K562 (cell line): ENCODE measurements around the gene NAP1L1. TPM values are rescaled to one million over a fixed set of nuclear protein-coding genes. Genes with fewer than 3 reads are reported as not detected.
A peak's percentile ranks its signal among the peaks of the same experiment; 100 is the strongest.

ENCODE experiments used
- ATAC-seq: fragments of 200-7000 bp; cut with Tn5 transposase; 3 replicates; pipeline ENCODE4 v1.9.1; 2020; ENCODE audit warnings: moderate library complexity
- BruUV-seq: library from RNA; stranded (reverse); fragments of 400-500 nt; replicated peaks from 2 replicates; lab custom pipeline; 2021; lab: Mats Ljungman, UMichigan
- CTCF ChIA-PET: fragments of 300-600 bp; formaldehyde crosslinking; extraction: SDS; loops from one replicate; lab custom pipeline; 2021; ENCODE audit warnings: low intra/inter-chr PET ratio; lab: Yijun Ruan, JAX
- POLR2A ChIA-PET: fragments of 300-600, 350-650 bp; sonication (Branson Sonifier 250); formaldehyde crosslinking; extraction: SDS; loops from one replicate; lab custom pipeline; 2021; ENCODE audit warnings: antibody characterized with exemption, inconsistent platforms; lab: Yijun Ruan, JAX
- DNase-seq, 4 experiments: peaks; one replicate each; pipeline versions ENCODE4 v3.0.0 to v3.0.0-alpha.2; 2011 to 2018; ENCODE audit warnings: low spot score in 3 of 4, mixed read lengths in 3 of 4; ENCODE audit errors: extremely low read depth in 1 of 4
- FAIRE-seq: peaks from 2 replicates; lab custom pipeline; 2011; peaks lifted over from hg19 to GRCh38; lab: Jason Lieb, UNC
- H2AFZ ChIP-seq: 2 replicates; pipeline ENCODE4 v1.6.0; 2011; ENCODE audit warnings: low read depth, low read length, control low read depth, inconsistent platforms
- H3K27ac ChIP-seq: fragments of 200-600 bp; 3 replicates; pipeline ENCODE4 v1.8.0; 2011; ENCODE audit warnings: low read depth, mild to moderate bottlenecking, control low read depth, inconsistent platforms, low read length, moderate library complexity, mixed read lengths; ENCODE audit errors: extremely low read depth
- H3K27me3 ChIP-seq, 2 experiments: fragments of 300-600 bp in 1 of 2; 2 replicates in 1 of 2; 3 replicates in 1 of 2; pipeline versions ENCODE4 v1.6.0 to v1.8.0; 2011; ENCODE audit warnings: inconsistent platforms in 2 of 2, low read length in 2 of 2, mild to moderate bottlenecking in 1 of 2, mixed read lengths in 1 of 2, moderate library complexity in 1 of 2; ENCODE audit not compliant: control insufficient read depth in 2 of 2, insufficient read depth in 2 of 2
- H3K36me3 ChIP-seq: fragments of 300-600 bp; 3 replicates; pipeline ENCODE4 v1.8.0; 2011; ENCODE audit warnings: mild to moderate bottlenecking, low read length, inconsistent platforms; ENCODE audit not compliant: control insufficient read depth, insufficient read depth
- H3K4me1 ChIP-seq, 2 experiments: fragments of 200-600 bp in 1 of 2; replicated peaks in 1 of 2; 2 replicates in 1 of 2; 3 replicates in 1 of 2; pipeline versions ENCODE4 v1.5.1 to v1.8.0; 2011; ENCODE audit warnings: inconsistent platforms in 2 of 2, low read length in 2 of 2, mild to moderate bottlenecking in 1 of 2, mixed read lengths in 1 of 2, moderate library complexity in 1 of 2; ENCODE audit not compliant: control insufficient read depth in 2 of 2, insufficient read depth in 2 of 2
- H3K4me2 ChIP-seq: 2 replicates; pipeline ENCODE4 v1.6.1; 2011; ENCODE audit warnings: low read length, control low read depth, inconsistent platforms, mixed read lengths; ENCODE audit not compliant: insufficient read depth
- H3K4me3 ChIP-seq: fragments of 200-600 bp; sonication (generic), shearing (Covaris generic); 2 replicates; pipeline ENCODE4 v1.5.1; 2016; ENCODE audit warnings: control low read depth, inconsistent platforms
- H3K79me2 ChIP-seq: fragments of 200-600 bp; 3 replicates; pipeline ENCODE4 v1.8.0; 2011; ENCODE audit warnings: low read length, inconsistent platforms; ENCODE audit not compliant: control insufficient read depth, insufficient read depth
- H3K9ac ChIP-seq, 2 experiments: 2 replicates each; pipeline versions ENCODE4 v1.6.0 to v1.6.1; 2011; ENCODE audit warnings: low read depth in 2 of 2, low read length in 2 of 2, control low read depth in 1 of 2, inconsistent platforms in 1 of 2, mild to moderate bottlenecking in 1 of 2, mixed read lengths in 1 of 2; ENCODE audit not compliant: insufficient read depth in 1 of 2
- H3K9me1 ChIP-seq: one replicate; pipeline ENCODE4 v1.6.0; 2011; ENCODE audit warnings: inconsistent platforms, mild to moderate bottlenecking, low read length, moderate library complexity; ENCODE audit not compliant: control insufficient read depth, insufficient read depth
- H3K9me3 ChIP-seq: replicated peaks from 2 replicates; pipeline ENCODE4 v1.5.1; 2011; ENCODE audit warnings: low read depth, low read length, inconsistent platforms; ENCODE audit not compliant: control insufficient read depth, insufficient read depth
- H4K20me1 ChIP-seq: replicated peaks from 2 replicates; pipeline ENCODE4 v1.6.1; 2011; ENCODE audit warnings: low read length, inconsistent platforms, mixed read lengths; ENCODE audit not compliant: control insufficient read depth, insufficient read depth
- ARNT ChIP-seq, 2 experiments: fragments of 450-650 bp; IDR thresholded peaks; 2 replicates each; pipeline ENCODE4 v1.6.1; 2016; ENCODE audit warnings: mild to moderate bottlenecking in 1 of 2
- BCL6 ChIP-seq: fragments of 250-450 bp; sonication (Bioruptor Pico); IDR thresholded peaks from 2 replicates; pipeline ENCODE4 v1.4.0; 2020
- CC2D1A ChIP-seq: fragments of 450-650 bp; IDR thresholded peaks from 2 replicates; pipeline ENCODE4 v1.6.1; 2017; ENCODE audit warnings: mild to moderate bottlenecking
- ESRRB ChIP-seq: fragments of 250-450 bp; sonication (Bioruptor Pico); IDR thresholded peaks from 2 replicates; pipeline ENCODE4 v1.5.0; 2020; ENCODE audit warnings: mild to moderate bottlenecking, moderate library complexity, borderline replicate concordance
- ETV5 ChIP-seq: sonication (generic); formaldehyde crosslinking; IDR thresholded peaks from 2 replicates; pipeline ENCODE4 v1.4.0; 2020; ENCODE audit warnings: low read depth, mild to moderate bottlenecking, missing genetic modification reagents
- FOXK2 ChIP-seq, 2 experiments: fragments of 450-650 bp; IDR thresholded peaks in 1 of 2; conservative IDR thresholded peaks in 1 of 2; 2 replicates each; pipeline ENCODE4 v1.6.1; 2016; ENCODE audit warnings: low read depth in 2 of 2, mild to moderate bottlenecking in 1 of 2
- KAT7 ChIP-seq: sonication (generic); formaldehyde crosslinking; IDR thresholded peaks from 2 replicates; pipeline ENCODE4 v1.8.0; 2022; ENCODE audit warnings: missing genetic modification reagents, mild to moderate bottlenecking, borderline replicate concordance
- KDM1A ChIP-seq, 2 experiments: fragments of 450-650 bp; IDR thresholded peaks; 2 replicates each; pipeline ENCODE4 v1.6.1; 2016; ENCODE audit warnings: mild to moderate bottlenecking in 2 of 2
- SMAD4 ChIP-seq: fragments of 250-450 bp; sonication (Bioruptor Pico); conservative IDR thresholded peaks from 2 replicates; pipeline ENCODE4 v1.8.0; 2021; ENCODE audit warnings: inconsistent platforms, mild to moderate bottlenecking, moderate library complexity
- XRCC3 ChIP-seq: fragments of 450-650 bp; IDR thresholded peaks from 2 replicates; pipeline ENCODE4 v1.6.1; 2017; ENCODE audit warnings: mild to moderate bottlenecking, moderate library complexity
- ZNF274 ChIP-seq: IDR thresholded peaks from 2 replicates; pipeline ENCODE4 v1.6.1; 2011; ENCODE audit warnings: low read depth, mild to moderate bottlenecking, low read length, moderate library complexity, borderline replicate concordance
- ZNF384 ChIP-seq: IDR thresholded peaks from 2 replicates; pipeline ENCODE4 v1.6.1; 2012; ENCODE audit warnings: low read depth, low read length, improper control_type of control experiment
- ZSCAN29 ChIP-seq: fragments of 450-650 bp; IDR thresholded peaks from 2 replicates; pipeline ENCODE4 v1.6.1; 2017
- WGBS: fragments of 100-300 bp; shearing (Covaris generic); methylation state at CpG from one replicate; pipeline ENCODE4 v1.1.6; 2016; ENCODE audit warnings: low coverage, mixed read lengths; ENCODE audit not compliant: insufficient coverage; ENCODE audit errors: missing lambda C conversion rate; 5-methylcytosine and 5-hydroxymethylcytosine counted together
- in situ Hi-C: fragments of 300-500 bp; cut with MboI; formaldehyde crosslinking; loops from 4 replicates; pipeline ENCODE4 v1.15.0; 2018; ENCODE audit warnings: inconsistent platforms, mixed read lengths
- intact Hi-C: fragments of 100-400 bp; cut with micrococcal nuclease; formaldehyde crosslinking; loops from 2 replicates; pipeline ENCODE4 v1.14.2; 2022
- polyA plus RNA-seq, 8 experiments: library from polyadenylated mRNA; depleted of rRNA in 4 of 8; stranded (reverse) in 5 of 8; unstranded in 3 of 8; fragments of >200 nt; fragmentation: Nextera tagmentation in 2 of 8; fragmentation: Illumina TruSeq in 1 of 8; extraction: Ambion mirVana in 2 of 8; extraction: Trizol in 1 of 8; gene quantifications; 2 replicates each; pipeline versions ENCODE4 v1.2.1 to v1.2.3, GENCODE V29; 2011 to 2014; ENCODE audit warnings: inconsistent platforms in 1 of 8, missing spikeins in 1 of 8
- total RNA-seq, 7 experiments: library from RNA; depleted of rRNA in 6 of 7; stranded (reverse); fragments of >200 nt in 6 of 7; fragmentation: Illumina TruSeq in 2 of 7; extraction: Trizol in 2 of 7; gene quantifications; 2 replicates each; pipeline versions ENCODE4 v1.2.1 to v1.2.3, GENCODE V29; 2011 to 2021; ENCODE audit warnings: low replicate concordance in 1 of 7
- TF ChIP-seq, protein P1 (sequence below): sonication (generic); formaldehyde crosslinking; IDR thresholded peaks from 2 replicates; pipeline ENCODE4 v1.9.0; 2022; ENCODE audit warnings: mild to moderate bottlenecking, missing genetic modification reagents
- TF ChIP-seq, protein P2 (sequence below): fragments of 250-450 bp; sonication (Bioruptor Pico); IDR thresholded peaks from 2 replicates; pipeline ENCODE4 v1.5.0; 2022; ENCODE audit warnings: mild to moderate bottlenecking

Gene NAP1L1
- total and polyA plus RNA-seq, 9 of the 15 experiments (the other 6 are each of a cell fraction or from before 2014, with no cell fraction given) = 287 to 747 (median 450) TPM

DNA sequence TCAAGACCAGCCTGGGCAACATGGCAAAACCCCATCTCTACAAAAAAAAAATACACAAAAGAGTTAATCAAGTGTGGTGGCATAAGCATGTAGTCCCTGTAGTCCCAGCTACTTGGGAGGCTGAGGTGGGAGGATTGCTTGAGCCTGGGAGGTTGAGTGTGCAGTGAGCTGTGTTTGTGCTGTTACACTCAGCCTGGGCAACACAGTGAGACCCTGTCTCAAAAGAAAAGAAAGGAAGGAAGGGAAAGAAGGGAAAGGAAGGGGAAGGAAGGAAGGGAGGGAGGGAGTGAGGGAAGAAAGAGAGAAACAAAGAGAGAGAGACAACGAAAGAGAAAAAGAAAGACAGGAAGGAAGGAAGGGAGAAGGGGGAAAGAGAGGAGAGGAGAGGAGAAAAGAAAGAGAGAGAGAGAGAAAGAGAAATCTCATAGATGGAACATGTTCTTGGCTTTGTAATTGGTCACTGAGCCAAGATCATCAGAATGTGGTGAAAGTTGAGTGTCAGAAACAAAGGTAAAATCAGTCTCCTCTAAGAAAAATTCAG is 26.8 kb upstream of the NAP1L1 start (continued):
- TF ChIP-seq FOXK2 (conservative IDR thresholded peaks at IDR 0.05 in 1 of 2, IDR thresholded peaks at IDR 0.05 in 1 of 2; ENCODE audit: low read depth in 2 of 2) (no peak), ARNT (IDR thresholded peaks at IDR 0.05) (no peak), KDM1A (IDR thresholded peaks at IDR 0.05) (0 out of 4 replicates have a peak, but pooled peaks of 1 of the 2 experiments have one; percentile 13), ZNF274 (no peak), BCL6 (no peak), ESRRB (CRISPR knock-in tag) (no peak)
- TF ChIP-seq, protein P1, sequence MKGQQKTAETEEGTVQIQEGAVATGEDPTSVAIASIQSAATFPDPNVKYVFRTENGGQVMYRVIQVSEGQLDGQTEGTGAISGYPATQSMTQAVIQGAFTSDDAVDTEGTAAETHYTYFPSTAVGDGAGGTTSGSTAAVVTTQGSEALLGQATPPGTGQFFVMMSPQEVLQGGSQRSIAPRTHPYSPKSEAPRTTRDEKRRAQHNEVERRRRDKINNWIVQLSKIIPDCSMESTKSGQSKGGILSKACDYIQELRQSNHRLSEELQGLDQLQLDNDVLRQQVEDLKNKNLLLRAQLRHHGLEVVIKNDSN (CRISPR knock-in tag) = no peak
- TF ChIP-seq, all 486 proteins: peak for 9

DNA sequence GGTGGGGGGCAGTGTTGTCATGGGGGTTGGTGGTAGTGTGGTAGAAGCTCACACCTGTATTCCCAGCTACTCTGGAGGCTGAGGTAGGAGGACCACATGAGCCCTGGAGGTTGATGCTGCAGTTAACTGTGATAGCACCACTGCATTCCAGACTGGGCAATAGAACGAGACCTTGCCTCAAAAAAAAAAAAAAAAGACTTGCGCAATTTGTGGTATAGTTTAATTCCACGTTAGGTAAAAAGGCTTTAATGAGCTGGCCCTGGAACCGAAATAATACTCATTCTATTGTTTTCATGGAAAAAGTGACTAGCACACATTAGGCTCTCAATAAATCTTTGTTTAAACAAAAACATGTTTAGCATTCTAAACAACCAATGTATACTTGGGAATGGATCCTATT is 25.4 kb upstream of the NAP1L1 start:
- DNase-seq = peak in 1 of 4 experiments; percentile 33
- peaks cover 13 to 34% of the 10 kb centered on the region in 2 experiments; a peak in 4 of 5 replicates for H3K4me1 ChIP-seq
- intact Hi-C loops (loop anchor here (5.0 kb wide), 1 partner anchor 47 kb away; no protein-coding TSS in a partner anchor), in situ Hi-C loops (no loop called here)
- H2AFZ ChIP-seq = no peak overlapping the region; the same call in 1 of the 2 replicates
- H3K9me3 ChIP-seq = no peaks in the 10 kb centered on the region
- FAIRE-seq = no peak
- no peaks in the 10 kb centered on the region for H3K9me1 ChIP-seq
- no peak for ATAC-seq
- no peak overlapping the region for H3K27ac ChIP-seq
- H4K20me1 ChIP-seq = no peaks in the 10 kb centered on the region
- H3K4me3 ChIP-seq = no peak overlapping the region
- CTCF ChIA-PET = interaction anchor here (0.6 kb wide), 1 partner anchor 68 kb away, joined by 3 read pairs; no protein-coding TSS in a partner anchor
- no peaks in the 10 kb centered on the region for H3K36me3 ChIP-seq
- POLR2A ChIA-PET = interaction anchor here (0.6 to 1.0 kb wide), 2 partner anchors 18 to 231 kb away, joined by 3 read pairs; no protein-coding TSS in a partner anchor
- no peaks in the 10 kb centered on the region for H3K27me3 ChIP-seq
- H3K4me2 ChIP-seq = no peak overlapping the region
- H3K79me2 ChIP-seq = no peaks in the 10 kb centered on the region
- H3K9ac ChIP-seq = no peak overlapping the region
- BruUV-seq = no TSS peak
- WGBS = 68% methylated on average over 2 of the region's 4 CpGs
- TF ChIP-seq ZNF384 (peak; percentile 36; the same call in 1 of the 2 replicates), CC2D1A (no peak), ETV5 (CRISPR knock-in tag) (no peak), SMAD4 (no peak), KDM1A (IDR thresholded peaks at IDR 0.05) (no peak), KAT7 (CRISPR knock-in tag) (no peak), ZSCAN29 (no peak), XRCC3 (no peak)
- TF ChIP-seq, protein P2, sequence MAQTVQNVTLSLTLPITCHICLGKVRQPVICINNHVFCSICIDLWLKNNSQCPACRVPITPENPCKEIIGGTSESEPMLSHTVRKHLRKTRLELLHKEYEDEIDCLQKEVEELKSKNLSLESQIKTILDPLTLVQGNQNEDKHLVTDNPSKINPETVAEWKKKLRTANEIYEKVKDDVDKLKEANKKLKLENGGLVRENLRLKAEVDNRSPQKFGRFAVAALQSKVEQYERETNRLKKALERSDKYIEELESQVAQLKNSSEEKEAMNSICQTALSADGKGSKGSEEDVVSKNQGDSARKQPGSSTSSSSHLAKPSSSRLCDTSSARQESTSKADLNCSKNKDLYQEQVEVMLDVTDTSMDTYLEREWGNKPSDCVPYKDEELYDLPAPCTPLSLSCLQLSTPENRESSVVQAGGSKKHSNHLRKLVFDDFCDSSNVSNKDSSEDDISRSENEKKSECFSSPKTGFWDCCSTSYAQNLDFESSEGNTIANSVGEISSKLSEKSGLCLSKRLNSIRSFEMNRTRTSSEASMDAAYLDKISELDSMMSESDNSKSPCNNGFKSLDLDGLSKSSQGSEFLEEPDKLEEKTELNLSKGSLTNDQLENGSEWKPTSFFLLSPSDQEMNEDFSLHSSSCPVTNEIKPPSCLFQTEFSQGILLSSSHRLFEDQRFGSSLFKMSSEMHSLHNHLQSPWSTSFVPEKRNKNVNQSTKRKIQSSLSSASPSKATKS = no peak
